ENCODE data around the gene TWF2. TPM values are rescaled to one million over a fixed set of nuclear protein-coding genes. Genes with fewer than 3 reads are reported as not detected.

TWF2 gene
- total RNA-seq, 4 donors from 2014 or later: 39.3 to 60.2 (median 52.0) TPM

- WGBS, 2 donors: 77 to 80% methylated on average over 7 of the region's 7 CpGs
- intact Hi-C loops (cut with DNase I; ENCODE audit: low total_unique reads): loop anchor here (5.0 kb wide), 1 partner anchor 115 kb away; no protein-coding TSS in a partner anchor
- no peak for DNase-seq (ENCODE audit: low spot score in 2 of 2)
- H3K4me3 ChIP-seq (ENCODE audit: low read depth, poor library complexity, severe bottlenecking): no peak overlapping the region
- TF ChIP-seq POLR2A (IDR thresholded peaks at IDR 0.05) (no peak), CTCF (IDR thresholded peaks at IDR 0.05) (no peak)
Measured at GRCh38 chr3:52227766-52228165, 11.2 kb downstream of the TWF2 start.

- no peak overlapping the region for H3K4me3 ChIP-seq (ENCODE audit: low read depth, poor library complexity, severe bottlenecking)
- no peak for DNase-seq (ENCODE audit: low spot score in 2 of 2)
- intact Hi-C loops (cut with DNase I; ENCODE audit: low total_unique reads): loop anchor here (5.0 kb wide), 1 partner anchor 115 kb away; no protein-coding TSS in a partner anchor
- TF ChIP-seq CTCF (IDR thresholded peaks at IDR 0.05) (no peak), POLR2A (IDR thresholded peaks at IDR 0.05) (no peak)
- WGBS, 2 donors: 84% methylated on average over 4 of the region's 4 CpGs
Measured at GRCh38 chr3:52227117-52227516, 11.8 kb downstream of the TWF2 start.

GRCh38 chr3:52226229-52226817, 12.6 kb downstream of the TWF2 start:
- DNase-seq (ENCODE audit: low spot score in 2 of 2): no peak
- H3K4me3 ChIP-seq (ENCODE audit: low read depth, poor library complexity, severe bottlenecking): no peak overlapping the region
- intact Hi-C loops (cut with DNase I; ENCODE audit: low total_unique reads): loop anchor here (5.0 kb wide), 1 partner anchor 116 kb away; no protein-coding TSS in a partner anchor
- TF ChIP-seq POLR2A (IDR thresholded peaks at IDR 0.05) (no peak), CTCF (IDR thresholded peaks at IDR 0.05) (no peak)
- 83 to 84% methylated on average over 5 of the region's 5 CpGs for WGBS, 2 donors

- TF ChIP-seq CTCF (IDR thresholded peaks at IDR 0.05) (no peak), POLR2A (IDR thresholded peaks at IDR 0.05) (no peak)
- no peak within 1 kb of the TSS for H3K4me3 ChIP-seq (ENCODE audit: low read depth, poor library complexity, severe bottlenecking)
- DNase-seq (ENCODE audit: low spot score in 2 of 2): no peak
- 60 to 63% methylated on average over 9 of the region's 9 CpGs for WGBS, 2 donors
- intact Hi-C loops (cut with DNase I; ENCODE audit: low total_unique reads): loop anchor here (5.0 kb wide), 1 partner anchor 117 kb away; no protein-coding TSS in a partner anchor
Measured at GRCh38 chr3:52225452-52226228, 13.3 kb downstream of the TWF2 start, which contains the start of gene TLR9. Gene TLR9, minus strand, starts transcription at chr3:52225645. Its CDS starts 116 bp downstream, at chr3:52225529.

GRCh38 chr3:52223449-52224408, 15.2 kb downstream of the TWF2 start:
- DNase-seq (ENCODE audit: low spot score in 2 of 2): no peak
- intact Hi-C loops (cut with DNase I; ENCODE audit: low total_unique reads): no loop called here
- TF ChIP-seq CTCF (IDR thresholded peaks at IDR 0.05) (no peak), POLR2A (IDR thresholded peaks at IDR 0.05) (no peak)
- no peak overlapping the region for H3K4me3 ChIP-seq (ENCODE audit: low read depth, poor library complexity, severe bottlenecking)
- WGBS, 2 donors: 94% methylated on average over 32 of the region's 32 CpGs

All from lower leg skin (tissue), 4 donors.